Measurements from ENCODE around the gene MLXIPL.
"Not testable (repeated sequence)": the region's sequence is repeated elsewhere in the genome, so short reads cannot be mapped to it uniquely, and the experiment has no call there.

Gene MLXIPL

GRCh38 chr7:73613954-73614735, 10.2 kb downstream of the MLXIPL start:
- DNase-seq (ENCODE audit: low read depth), result no peak

GRCh38 chr7:73612598-73613269, 11.6 kb downstream of the MLXIPL start:
- DNase-seq (ENCODE audit: low read depth), result no peak

GRCh38 chr7:73611017-73611555, 13.2 kb downstream of the MLXIPL start:
- no peak for DNase-seq (ENCODE audit: low read depth)

- no peak for DNase-seq (ENCODE audit: low read depth)
These were observed 14.2 kb downstream of the MLXIPL start for GRCh38 chr7:73610105-73610504.

GRCh38 chr7:73607692-73607983, 16.7 kb downstream of the MLXIPL start:
- DNase-seq (ENCODE audit: low read depth), result not testable (repeated sequence)

GRCh38 chr7:73606801-73607691, 17.3 kb downstream of the MLXIPL start:
- peak; percentile 62 for DNase-seq (ENCODE audit: low read depth)

GRCh38 chr7:73605601-73606220, 18.6 kb downstream of the MLXIPL start:
- no peak for DNase-seq (ENCODE audit: low read depth)

GRCh38 chr7:73602721-73603651, 21.3 kb downstream of the MLXIPL start:
- no peak for DNase-seq (ENCODE audit: low read depth)

GRCh38 chr7:73599916-73600315, 24.4 kb downstream of the MLXIPL start:
- DNase-seq (ENCODE audit: low read depth), result no peak

- no peak for DNase-seq (ENCODE audit: low read depth)
These were observed 25.0 kb downstream of the MLXIPL start for GRCh38 chr7:73599151-73599882.

- DNase-seq (ENCODE audit: low read depth), result no peak
These were observed 26.1 kb downstream of the MLXIPL start for GRCh38 chr7:73597978-73598782.

GRCh38 chr7:73596191-73597065, 27.9 kb downstream of the MLXIPL start:
- no peak for DNase-seq (ENCODE audit: low read depth)

- DNase-seq (ENCODE audit: low read depth), result no peak
These were observed 29.0 kb downstream of the MLXIPL start for GRCh38 chr7:73595358-73595757.

GRCh38 chr7:73593207-73594045, 30.9 kb downstream of the MLXIPL start:
- DNase-seq (ENCODE audit: low read depth), result no peak

GRCh38 chr7:73586911-73587310, 37.4 kb downstream of the MLXIPL start:
- DNase-seq (ENCODE audit: low read depth), result no peak

GRCh38 chr7:73585196-73585595, 39.1 kb downstream of the MLXIPL start:
- no peak for DNase-seq (ENCODE audit: low read depth)

- DNase-seq (ENCODE audit: low read depth), result no peak
These were observed 41.6 kb downstream of the MLXIPL start for GRCh38 chr7:73582664-73583202.

All from stimulated activated CD8-positive, alpha-beta memory T cell treated with anti-CD3 and anti-CD28 coated beads, Interleukin-15, amount 100 ng/mL, for 24 hours (primary cell).